ENCODE data around the gene PHAX. TPM values are rescaled to one million over a fixed set of nuclear protein-coding genes. Genes with fewer than 3 reads are reported as not detected.

The PHAX gene
- total RNA-seq, 5 donors from 2014 or later (not counting 1 experiment from before 2014, with no cell fraction given) = 19.7 to 37.3 (median 30.3) TPM

GRCh38 chr5:126673477-126673876 is 72.7 kb downstream of the PHAX start:
- Histone ChIP-seq H3K9me3 (no peaks in the 10 kb centered on the region), H3K4me3 (ENCODE audit: control insufficient read depth in 1 of 2, extremely low read depth in 1 of 2, low read length in 1 of 2) (no peak overlapping the region), H3K4me1 (ENCODE audit: control insufficient read depth in 1 of 2, extremely low read depth in 1 of 2, insufficient read depth in 2 of 2, low read length in 2 of 2) (peaks cover 0 to 3% of the 10 kb centered on the region in 2 experiments), H3K27ac (ENCODE audit: low read length) (no peak overlapping the region), H3K27me3 (replicated peaks in 1 of 2; ENCODE audit: control insufficient read depth in 2 of 2, extremely low read depth in 1 of 2, insufficient read depth in 2 of 2, low read length in 1 of 2) (no peaks in the 10 kb centered on the region), H3K36me3 (ENCODE audit: control insufficient read depth in 2 of 2, extremely low read depth in 1 of 2, insufficient read depth in 1 of 2, low read length in 1 of 2) (no peaks in the 10 kb centered on the region)
- H3K4me3 Mint-ChIP-seq = no peak overlapping the region
- peaks cover 3 to 6% (median 3%) of the 10 kb centered on the region in 3 donors for H3K4me1 Mint-ChIP-seq
- WGBS (ENCODE audit: insufficient coverage) = 90% methylated on average over 10 of the region's 11 CpGs
- no peak overlapping the region for H3K27ac Mint-ChIP-seq
- no peaks in the 10 kb centered on the region for H3K9me3 Mint-ChIP-seq
- CTCF ChIA-PET = interaction anchor here (0.5 to 5.6 kb wide), 7 partner anchors 13 to 132 kb away, joined by 3 to 69 read pairs (median 4); partner anchors contain the start of gene LMNB1 (in 1 of the 2)
- H3K27me3 Mint-ChIP-seq = no peaks in the 10 kb centered on the region
- H3K36me3 Mint-ChIP-seq = no peaks in the 10 kb centered on the region
- ATAC-seq (replicated peaks in 1 of 4) (no peak), DNase-seq (no peak)
- POLR2A ChIA-PET = interaction anchor here in 1 of 2 donors (0.6 kb wide), 1 partner anchor 1464 kb away, joined by 6 read pairs; no protein-coding TSS in a partner anchor

GRCh38 chr5:126674145-126674544 is 73.4 kb downstream of the PHAX start:
- POLR2A ChIA-PET = interaction anchor here in 1 of 2 donors (0.6 kb wide), 1 partner anchor 1464 kb away, joined by 6 read pairs; no protein-coding TSS in a partner anchor
- Histone ChIP-seq H3K4me1 (ENCODE audit: control insufficient read depth in 1 of 2, extremely low read depth in 1 of 2, insufficient read depth in 2 of 2, low read length in 2 of 2) (peaks cover 0 to 3% of the 10 kb centered on the region in 2 experiments), H3K27ac (ENCODE audit: low read length) (no peak overlapping the region), H3K27me3 (replicated peaks in 1 of 2; ENCODE audit: control insufficient read depth in 2 of 2, extremely low read depth in 1 of 2, insufficient read depth in 2 of 2, low read length in 1 of 2) (no peaks in the 10 kb centered on the region), H3K4me3 (ENCODE audit: control insufficient read depth in 1 of 2, extremely low read depth in 1 of 2, low read length in 1 of 2) (no peak overlapping the region), H3K36me3 (ENCODE audit: control insufficient read depth in 2 of 2, extremely low read depth in 1 of 2, insufficient read depth in 1 of 2, low read length in 1 of 2) (no peaks in the 10 kb centered on the region), H3K9me3 (no peaks in the 10 kb centered on the region)
- H3K4me1 Mint-ChIP-seq = peaks cover 3 to 6% (median 3%) of the 10 kb centered on the region in 3 donors
- no peak overlapping the region for H3K4me3 Mint-ChIP-seq
- no peaks in the 10 kb centered on the region for H3K27me3 Mint-ChIP-seq
- CTCF ChIA-PET = interaction anchor here (0.6 to 5.6 kb wide), 9 partner anchors 71 to 825 kb away, joined by 3 to 69 read pairs (median 4); partner anchors contain the start of gene LMNB1 (in 1 of the 2)
- DNase-seq = no peak
- ATAC-seq (replicated peaks in 1 of 4) = no peak
- whole genome bisulfite sequencing (ENCODE audit: insufficient coverage) = 89% methylated on average over 6 of the region's 7 CpGs
- no peaks in the 10 kb centered on the region for H3K9me3 Mint-ChIP-seq
- H3K36me3 Mint-ChIP-seq = no peaks in the 10 kb centered on the region
- H3K27ac Mint-ChIP-seq = no peak overlapping the region

- Histone ChIP-seq H3K27ac (ENCODE audit: low read length) (no peak overlapping the region), H3K9me3 (no peaks in the 10 kb centered on the region), H3K4me1 (ENCODE audit: control insufficient read depth in 1 of 2, extremely low read depth in 1 of 2, insufficient read depth in 2 of 2, low read length in 2 of 2) (peaks cover 0 to 3% of the 10 kb centered on the region in 2 experiments), H3K36me3 (ENCODE audit: control insufficient read depth in 2 of 2, extremely low read depth in 1 of 2, insufficient read depth in 1 of 2, low read length in 1 of 2) (no peaks in the 10 kb centered on the region), H3K4me3 (ENCODE audit: control insufficient read depth in 1 of 2, extremely low read depth in 1 of 2, low read length in 1 of 2) (no peak overlapping the region), H3K27me3 (replicated peaks in 1 of 2; ENCODE audit: control insufficient read depth in 2 of 2, extremely low read depth in 1 of 2, insufficient read depth in 2 of 2, low read length in 1 of 2) (no peaks in the 10 kb centered on the region)
- Mint-ChIP-seq H3K9me3 (no peaks in the 10 kb centered on the region), H3K27ac (no peak overlapping the region), H3K4me1 (peaks cover 3 to 6% (median 3%) of the 10 kb centered on the region in 3 donors), H3K4me3 (no peak overlapping the region), H3K27me3 (no peaks in the 10 kb centered on the region), H3K36me3 (no peaks in the 10 kb centered on the region)
- no peak for DNase-seq
- no CpG with 5 or more reads among the region's 2 CpGs for WGBS (ENCODE audit: insufficient coverage)
- ChIA-PET CTCF (interaction anchor here (0.6 to 5.6 kb wide), 25 partner anchors 9 to 646 kb away, joined by 3 to 69 read pairs (median 4); partner anchors contain the start of gene LMNB1 (in 1 of the 2)), POLR2A (no interaction called here)
- ATAC-seq (replicated peaks in 1 of 4) = no peak
These were observed 74.6 kb downstream of the PHAX start for GRCh38 chr5:126675338-126675737.

GRCh38 chr5:126676195-126676624 is 75.5 kb downstream of the PHAX start:
- Histone ChIP-seq H3K9me3 (no peaks in the 10 kb centered on the region), H3K27ac (ENCODE audit: low read length) (no peak overlapping the region), H3K27me3 (replicated peaks in 1 of 2; ENCODE audit: control insufficient read depth in 2 of 2, extremely low read depth in 1 of 2, insufficient read depth in 2 of 2, low read length in 1 of 2) (no peaks in the 10 kb centered on the region), H3K4me3 (ENCODE audit: control insufficient read depth in 1 of 2, extremely low read depth in 1 of 2, low read length in 1 of 2) (no peak overlapping the region), H3K36me3 (ENCODE audit: control insufficient read depth in 2 of 2, extremely low read depth in 1 of 2, insufficient read depth in 1 of 2, low read length in 1 of 2) (no peaks in the 10 kb centered on the region), H3K4me1 (ENCODE audit: control insufficient read depth in 1 of 2, extremely low read depth in 1 of 2, insufficient read depth in 2 of 2, low read length in 2 of 2) (peaks cover 0 to 3% of the 10 kb centered on the region in 2 experiments)
- DNase-seq = peak; percentile 30 to 85 (median 58)
- ATAC-seq (replicated peaks in 1 of 4) = peak; percentile 73 to 94 (median 84)
- H3K36me3 Mint-ChIP-seq = no peaks in the 10 kb centered on the region
- CTCF ChIA-PET = interaction anchor here (0.6 to 5.6 kb wide), 19 partner anchors 10 to 815 kb away, joined by 3 to 69 read pairs (median 4); partner anchors contain the start of genes ALDH7A1 (in 1 of the 2) and LMNB1 (in 1 of the 2)
- 4% methylated on average over 3 of the region's 4 CpGs for WGBS (ENCODE audit: insufficient coverage)
- no peak overlapping the region for H3K27ac Mint-ChIP-seq
- H3K4me1 Mint-ChIP-seq = peaks cover 3 to 6% (median 3%) of the 10 kb centered on the region in 3 donors
- no peaks in the 10 kb centered on the region for H3K9me3 Mint-ChIP-seq
- no peak overlapping the region for H3K4me3 Mint-ChIP-seq
- H3K27me3 Mint-ChIP-seq = no peaks in the 10 kb centered on the region
- POLR2A ChIA-PET = no interaction called here

Other genes starting within 250 kb of the PHAX start
- 10 to 100 TPM in 1 of 5 donors, 1 to 10 TPM in 4; 5.7 to 14.1 (median 6.0) TPM for gene GRAMD2B, start 177.5 kb upstream of the PHAX start, total RNA-seq
- gene ALDH7A1, start 5.7 kb upstream of the PHAX start, total RNA-seq = 1 to 10 TPM; 1.2 to 3.3 (median 2.1) TPM
- 10 to 100 TPM; 25.6 to 36.6 (median 30.9) TPM for gene LMNB1, start 176.2 kb downstream of the PHAX start, total RNA-seq